MM.1S (cell line): ENCODE measurements around the gene PRKAG2.

Source experiments
- DNase-seq: peaks from one replicate; pipeline ENCODE4 v3.0.0-alpha.2; 2015
- H2AFZ ChIP-seq: fragments of 300-600 bp; sonication (generic); 2 replicates; pipeline ENCODE4 v1.6.0; 2016; ENCODE audit warnings: antibody characterized with exemption, low read length
- H3F3A ChIP-seq: fragments of 300-600 bp; sonication (generic); 2 replicates; pipeline ENCODE4 v1.6.1; 2016; ENCODE audit warnings: mild to moderate bottlenecking, antibody characterized with exemption, low read length, moderate library complexity, mixed read lengths; ENCODE audit not compliant: insufficient read depth
- H3K27ac ChIP-seq: fragments of 300-600 bp; sonication (generic); 2 replicates; pipeline ENCODE4 v1.5.1; 2016; ENCODE audit warnings: mild to moderate bottlenecking, low read length
- H3K27me3 ChIP-seq: fragments of 300-600 bp; sonication (generic); replicated peaks from 2 replicates; pipeline ENCODE4 v1.6.0; 2016; ENCODE audit warnings: low read length; ENCODE audit not compliant: insufficient read depth
- H3K36me3 ChIP-seq: fragments of 300-600 bp; sonication (generic); replicated peaks from 2 replicates; pipeline ENCODE4 v1.6.1; 2016; ENCODE audit warnings: mild to moderate bottlenecking, low read length, mixed read lengths; ENCODE audit not compliant: insufficient read depth
- H3K4me1 ChIP-seq: fragments of 300-600 bp; sonication (generic); 2 replicates; pipeline ENCODE4 v1.6.1; 2016; ENCODE audit warnings: low read length, mixed read lengths
- H3K4me2 ChIP-seq: fragments of 300-600 bp; sonication (generic); 2 replicates; pipeline ENCODE4 v1.6.0; 2016; ENCODE audit warnings: low read depth, low read length
- H3K4me3 ChIP-seq: fragments of 300-600 bp; sonication (generic); 2 replicates; pipeline ENCODE4 v1.5.1; 2016; ENCODE audit warnings: low read length, mixed read lengths
- H3K79me2 ChIP-seq: fragments of 300-600 bp; sonication (generic); 2 replicates; pipeline ENCODE4 v1.6.1; 2016; ENCODE audit warnings: mixed run types, low read length, mixed read lengths
- H3K9ac ChIP-seq: fragments of 300-600 bp; sonication (generic); 2 replicates; pipeline ENCODE4 v1.6.1; 2016; ENCODE audit warnings: low read length, mixed read lengths
- H3K9me2 ChIP-seq: fragments of 300-600 bp; sonication (generic); replicated peaks from 2 replicates; pipeline ENCODE4 v1.6.1; 2016; ENCODE audit warnings: mild to moderate bottlenecking, low read length, mixed read lengths; ENCODE audit not compliant: insufficient read depth
- H3K9me3 ChIP-seq: fragments of 300-600 bp; sonication (generic); replicated peaks from 2 replicates; pipeline ENCODE4 v1.6.1; 2016; ENCODE audit warnings: mild to moderate bottlenecking, low read length, mixed read lengths; ENCODE audit not compliant: insufficient read depth
- H4K20me1 ChIP-seq: fragments of 300-600 bp; sonication (generic); 2 replicates; pipeline ENCODE4 v1.6.1; 2016; ENCODE audit warnings: mild to moderate bottlenecking, low read length, moderate library complexity, mixed read lengths; ENCODE audit not compliant: insufficient read depth
- CTCF ChIP-seq: fragments of 300-600 bp; sonication (generic); IDR thresholded peaks from 2 replicates; pipeline ENCODE4 v1.5.1; 2016; ENCODE audit warnings: antibody characterized with exemption, low read length, mixed read lengths
- EZH2 ChIP-seq: fragments of 300-600 bp; sonication (generic); optimal IDR thresholded peaks from 2 replicates; pipeline ENCODE3; 2017; ENCODE audit warnings: low read depth, mild to moderate bottlenecking, antibody characterized with exemption, low read length, mixed read lengths
- EZH2phosphoT487 ChIP-seq: fragments of 300-600 bp; sonication (generic); IDR thresholded peaks from 2 replicates; pipeline ENCODE4 v1.6.1; 2018; ENCODE audit warnings: antibody characterized with exemption, low read length

PRKAG2 gene

GRCh38 chr7:151824373-151824933 is 52.5 kb downstream of the PRKAG2 start:
- Histone ChIP-seq H2AFZ (no peak overlapping the region), H3K27ac (no peak overlapping the region), H3K4me2 (no peak overlapping the region), H3K79me2 (no peaks in the 10 kb centered on the region), H3K9me3 (no peaks in the 10 kb centered on the region), H3K4me3 (no peak overlapping the region), H3K9me2 (no peaks in the 10 kb centered on the region), H3F3A (no peaks in the 10 kb centered on the region), H3K27me3 (peaks cover 21% of the 10 kb centered on the region), H3K9ac (no peak overlapping the region), H4K20me1 (no peaks in the 10 kb centered on the region), H3K4me1 (no peaks in the 10 kb centered on the region), H3K36me3 (no peaks in the 10 kb centered on the region)
- TF ChIP-seq EZH2phosphoT487 (no peak), EZH2 (no peak), CTCF (no peak)
- DNase-seq: no peak

- no peak overlapping the region for H2AFZ ChIP-seq
- no peaks in the 10 kb centered on the region for H4K20me1 ChIP-seq
- H3K9me2 ChIP-seq: no peaks in the 10 kb centered on the region
- TF ChIP-seq CTCF: no peak
- H3K27ac ChIP-seq: no peak overlapping the region
- H3K79me2 ChIP-seq: no peaks in the 10 kb centered on the region
- no peaks in the 10 kb centered on the region for H3K36me3 ChIP-seq
- H3K4me3 ChIP-seq: no peak overlapping the region
- no peak overlapping the region for H3K9ac ChIP-seq
- H3K27me3 ChIP-seq: peaks cover 22% of the 10 kb centered on the region
- no peak for DNase-seq
- no peaks in the 10 kb centered on the region for H3K9me3 ChIP-seq
- no peaks in the 10 kb centered on the region for H3F3A ChIP-seq
- no peak overlapping the region for H3K4me2 ChIP-seq
- H3K4me1 ChIP-seq: no peaks in the 10 kb centered on the region
Measured at GRCh38 chr7:151823566-151824372, 53.1 kb downstream of the PRKAG2 start.

GRCh38 chr7:151822541-151823181 is 54.3 kb downstream of the PRKAG2 start:
- no peaks in the 10 kb centered on the region for H4K20me1 ChIP-seq
- H3F3A ChIP-seq: no peaks in the 10 kb centered on the region
- H3K79me2 ChIP-seq: no peaks in the 10 kb centered on the region
- H3K27ac ChIP-seq: no peak overlapping the region
- peaks cover 21% of the 10 kb centered on the region for H3K27me3 ChIP-seq
- H3K36me3 ChIP-seq: no peaks in the 10 kb centered on the region
- H3K4me1 ChIP-seq: no peaks in the 10 kb centered on the region
- H2AFZ ChIP-seq: no peak overlapping the region
- TF ChIP-seq EZH2phosphoT487 (no peak), EZH2 (no peak), CTCF (no peak)
- H3K9ac ChIP-seq: no peak overlapping the region
- DNase-seq: no peak
- no peaks in the 10 kb centered on the region for H3K9me2 ChIP-seq
- no peak overlapping the region for H3K4me2 ChIP-seq
- H3K4me3 ChIP-seq: no peak overlapping the region
- no peaks in the 10 kb centered on the region for H3K9me3 ChIP-seq
